WERI-Rb-1 (cell line): ENCODE results near the gene MATR3.

Experiments
- DNase-seq: peaks from one replicate; pipeline ENCODE4 v3.0.0-alpha.2; 2020
- H3K27ac ChIP-seq: fragments of 250-450 bp; sonication (Bioruptor Pico); 2 replicates; pipeline ENCODE4 v1.5.1; 2020; ENCODE audit warnings: mild to moderate bottlenecking, moderate library complexity
- H3K27me3 ChIP-seq: fragments of 250-450 bp; sonication (Bioruptor Pico); 2 replicates; pipeline ENCODE4 v1.5.1; 2021; ENCODE audit warnings: mild to moderate bottlenecking, low read depth, moderate library complexity; ENCODE audit not compliant: insufficient read depth, severe bottlenecking
- H3K36me3 ChIP-seq: fragments of 250-450 bp; sonication (Bioruptor Pico); 2 replicates; pipeline ENCODE4 v1.5.1; 2020; ENCODE audit warnings: mild to moderate bottlenecking, moderate library complexity
- H3K4me3 ChIP-seq: 2 replicates; pipeline ENCODE4 v1.5.1; 2011; ENCODE audit warnings: low read depth, mild to moderate bottlenecking, control low read depth, low read length
- H3K9me3 ChIP-seq: fragments of 250-450 bp; sonication (Bioruptor Pico); 2 replicates; pipeline ENCODE4 v1.5.1; 2021; ENCODE audit warnings: mild to moderate bottlenecking, moderate library complexity; ENCODE audit not compliant: severe bottlenecking
- TF ChIP-seq, protein P1 (sequence below): IDR thresholded peaks from 2 replicates; pipeline ENCODE4 v1.5.1; 2011; ENCODE audit warnings: low read depth, mild to moderate bottlenecking, control low read depth, inconsistent platforms, low read length

The MATR3 gene

DNA sequence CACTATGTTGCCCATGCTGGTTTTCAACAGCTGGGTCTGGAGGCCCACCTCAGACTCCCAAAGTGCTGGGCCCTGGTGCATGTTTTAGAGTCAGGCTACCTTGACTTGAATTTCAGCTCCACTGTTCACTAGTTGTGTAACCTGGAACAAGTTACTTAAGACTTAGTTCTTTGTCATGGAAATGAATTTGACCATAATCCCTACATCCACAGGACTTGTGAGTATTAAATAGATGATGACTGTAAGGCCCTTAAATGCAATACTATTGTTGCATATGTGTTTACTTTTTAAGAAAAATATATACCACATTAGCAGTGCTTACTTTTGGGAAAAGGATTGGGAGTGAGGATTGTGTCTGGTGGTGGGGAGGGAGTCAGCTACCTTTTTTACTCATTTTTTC lies 64.5 kb downstream of the MATR3 start:
- TF ChIP-seq, protein P1, sequence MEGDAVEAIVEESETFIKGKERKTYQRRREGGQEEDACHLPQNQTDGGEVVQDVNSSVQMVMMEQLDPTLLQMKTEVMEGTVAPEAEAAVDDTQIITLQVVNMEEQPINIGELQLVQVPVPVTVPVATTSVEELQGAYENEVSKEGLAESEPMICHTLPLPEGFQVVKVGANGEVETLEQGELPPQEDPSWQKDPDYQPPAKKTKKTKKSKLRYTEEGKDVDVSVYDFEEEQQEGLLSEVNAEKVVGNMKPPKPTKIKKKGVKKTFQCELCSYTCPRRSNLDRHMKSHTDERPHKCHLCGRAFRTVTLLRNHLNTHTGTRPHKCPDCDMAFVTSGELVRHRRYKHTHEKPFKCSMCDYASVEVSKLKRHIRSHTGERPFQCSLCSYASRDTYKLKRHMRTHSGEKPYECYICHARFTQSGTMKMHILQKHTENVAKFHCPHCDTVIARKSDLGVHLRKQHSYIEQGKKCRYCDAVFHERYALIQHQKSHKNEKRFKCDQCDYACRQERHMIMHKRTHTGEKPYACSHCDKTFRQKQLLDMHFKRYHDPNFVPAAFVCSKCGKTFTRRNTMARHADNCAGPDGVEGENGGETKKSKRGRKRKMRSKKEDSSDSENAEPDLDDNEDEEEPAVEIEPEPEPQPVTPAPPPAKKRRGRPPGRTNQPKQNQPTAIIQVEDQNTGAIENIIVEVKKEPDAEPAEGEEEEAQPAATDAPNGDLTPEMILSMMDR, result no peak
- no peak overlapping the region for H3K27ac ChIP-seq
- no peaks in the 10 kb centered on the region for H3K9me3 ChIP-seq
- no peak overlapping the region for H3K4me3 ChIP-seq
- H3K36me3 ChIP-seq, result peaks cover 46% of the 10 kb centered on the region
- no peaks in the 10 kb centered on the region for H3K27me3 ChIP-seq
- no peak for DNase-seq

GRCh38 chr5:139360384-139360783 lies 66.8 kb downstream of the MATR3 start:
- Histone ChIP-seq H3K27me3 (no peaks in the 10 kb centered on the region), H3K36me3 (peaks cover 58% of the 10 kb centered on the region), H3K4me3 (no peak overlapping the region), H3K27ac (no peak overlapping the region), H3K9me3 (no peaks in the 10 kb centered on the region)
- TF ChIP-seq, protein P1, result no peak
- no peak for DNase-seq

DNA sequence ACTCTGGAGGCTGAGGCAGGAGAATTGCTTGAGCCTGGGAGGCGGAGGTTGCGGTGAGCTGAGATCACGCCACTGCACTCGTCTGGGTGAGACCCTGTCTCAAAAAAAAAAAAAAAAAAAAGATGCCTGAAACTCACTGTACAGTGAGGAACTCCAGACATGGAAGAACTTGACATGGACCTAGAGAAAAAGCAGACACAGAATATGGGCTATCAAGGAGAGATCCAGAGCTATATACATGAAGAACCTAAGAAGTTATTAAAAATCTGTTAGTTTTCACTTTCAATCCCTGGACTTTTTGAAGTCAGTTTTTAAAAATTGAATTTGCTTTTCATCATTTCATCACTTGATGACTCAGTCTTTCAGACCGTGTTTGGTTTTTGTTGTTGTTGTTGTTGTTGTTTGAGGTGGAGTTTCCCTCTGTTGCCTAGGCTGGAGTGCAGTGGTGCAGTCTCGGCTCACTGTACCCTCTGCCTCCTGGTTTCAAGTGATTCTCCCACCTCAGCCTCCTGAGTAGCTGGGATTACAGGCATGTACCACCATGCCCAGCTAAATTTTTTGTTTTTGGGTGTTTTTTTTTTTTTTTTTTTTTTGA lies 68.4 kb downstream of the MATR3 start:
- H3K27ac ChIP-seq, result no peak overlapping the region
- TF ChIP-seq, protein P1, result no peak
- H3K9me3 ChIP-seq, result no peaks in the 10 kb centered on the region
- no peak for DNase-seq
- no peak overlapping the region for H3K4me3 ChIP-seq
- no peaks in the 10 kb centered on the region for H3K27me3 ChIP-seq
- H3K36me3 ChIP-seq, result peaks cover 65% of the 10 kb centered on the region

- DNase-seq, result no peak
- no peaks in the 10 kb centered on the region for H3K27me3 ChIP-seq
- TF ChIP-seq, protein P1, result no peak
- H3K9me3 ChIP-seq, result no peaks in the 10 kb centered on the region
- no peak overlapping the region for H3K4me3 ChIP-seq
- H3K27ac ChIP-seq, result no peak overlapping the region
- H3K36me3 ChIP-seq, result peaks cover 61% of the 10 kb centered on the region
These were observed 70.4 kb downstream of the MATR3 start for GRCh38 chr5:139363937-139364336.

DNA sequence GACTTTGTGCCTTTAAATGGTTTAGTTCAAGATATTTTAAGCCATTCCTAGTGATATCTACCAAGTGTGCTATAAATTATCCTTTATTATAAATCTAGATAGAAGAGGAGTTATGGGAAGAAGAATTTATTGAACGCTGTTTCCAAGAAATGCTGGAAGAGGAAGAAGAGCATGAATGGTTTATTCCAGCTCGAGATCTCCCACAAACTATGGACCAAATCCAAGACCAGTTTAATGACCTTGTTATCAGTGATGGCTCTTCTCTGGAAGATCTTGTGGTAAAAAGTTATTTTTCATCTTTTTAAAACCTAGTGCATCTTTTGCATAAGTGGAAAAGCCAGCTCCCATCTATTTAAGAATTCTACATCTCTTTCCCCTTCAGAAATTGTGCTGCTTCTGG lies 70.9 kb downstream of the MATR3 start:
- H3K27ac ChIP-seq, result no peak overlapping the region
- no peak for DNase-seq
- H3K27me3 ChIP-seq, result no peaks in the 10 kb centered on the region
- TF ChIP-seq, protein P1, result no peak
- peaks cover 66% of the 10 kb centered on the region for H3K36me3 ChIP-seq
- H3K9me3 ChIP-seq, result no peaks in the 10 kb centered on the region
- H3K4me3 ChIP-seq, result no peak overlapping the region

GRCh38 chr5:139368613-139369012 lies 75.1 kb downstream of the MATR3 start:
- Histone ChIP-seq H3K27ac (no peak overlapping the region), H3K36me3 (peaks cover 80% of the 10 kb centered on the region), H3K9me3 (no peaks in the 10 kb centered on the region), H3K4me3 (no peak overlapping the region), H3K27me3 (no peaks in the 10 kb centered on the region)
- no peak for DNase-seq
- TF ChIP-seq, protein P1, result no peak
